Progenitor cell of endocrine pancreas (in vitro differentiated cells): ENCODE measurements around the gene BMP2K. TPM values are rescaled to one million over a fixed set of nuclear protein-coding genes. Genes with fewer than 3 reads are reported as not detected.

Experiments used
- DNase-seq: peaks from one replicate; pipeline ENCODE4 v3.0.0; 2021; ENCODE audit warnings: low spot score; ENCODE audit not compliant: unreplicated experiment
- H3K27ac Mint-ChIP-seq: 2 replicates; pipeline ENCODE4 v1.8.0; 2021; ENCODE audit warnings: mild to moderate bottlenecking, moderate library complexity, mixed read lengths
- H3K27me3 Mint-ChIP-seq: 2 replicates; pipeline ENCODE4 v1.8.0; 2021; ENCODE audit warnings: mixed read lengths
- H3K36me3 Mint-ChIP-seq: 2 replicates; pipeline ENCODE4 v1.8.0; 2022; ENCODE audit warnings: mixed read lengths; ENCODE audit not compliant: insufficient read depth
- H3K4me1 Mint-ChIP-seq: 2 replicates; pipeline ENCODE4 v1.8.0; 2021; ENCODE audit warnings: low read depth, mixed read lengths
- H3K4me3 Mint-ChIP-seq: 2 replicates; pipeline ENCODE4 v1.8.0; 2021; ENCODE audit warnings: low read depth, mild to moderate bottlenecking, moderate library complexity, mixed read lengths
- H3K9me3 Mint-ChIP-seq: 2 replicates; pipeline ENCODE4 v1.8.0; 2021; ENCODE audit warnings: low read depth, mixed read lengths
- CTCF ChIP-seq: fragments of 200-600 bp; sonication (generic); IDR thresholded peaks from one replicate; pipeline ENCODE4 v1.5.0; 2021; ENCODE audit warnings: antibody characterized with exemption, mild to moderate bottlenecking; ENCODE audit not compliant: unreplicated experiment
- total RNA-seq: library from RNA; stranded (reverse); gene quantifications from 2 replicates; pipeline ENCODE4 v1.2.1, GENCODE V29; 2021

BMP2K gene
- total RNA-seq, 1 donor from 2014 or later, result 32.5 TPM

- Mint-ChIP-seq H3K4me1 (no peaks in the 10 kb centered on the region), H3K36me3 (peaks cover 6% of the 10 kb centered on the region), H3K9me3 (no peaks in the 10 kb centered on the region), H3K27ac (no peak overlapping the region), H3K27me3 (no peaks in the 10 kb centered on the region), H3K4me3 (no peak overlapping the region)
- no peak for TF ChIP-seq CTCF
- no peak for DNase-seq
Measured at GRCh38 chr4:78922207-78922606, 146.1 kb downstream of the BMP2K start.

GRCh38 chr4:78923464-78924312 lies 147.5 kb downstream of the BMP2K start:
- Mint-ChIP-seq H3K27me3 (no peaks in the 10 kb centered on the region), H3K4me3 (no peak overlapping the region), H3K4me1 (no peaks in the 10 kb centered on the region), H3K9me3 (no peaks in the 10 kb centered on the region), H3K27ac (no peak overlapping the region), H3K36me3 (peaks cover 7% of the 10 kb centered on the region)
- DNase-seq, result no peak
- TF ChIP-seq CTCF, result peak; percentile 17

GRCh38 chr4:78926826-78927225 lies 150.7 kb downstream of the BMP2K start:
- Mint-ChIP-seq H3K27me3 (no peaks in the 10 kb centered on the region), H3K9me3 (peaks cover 3% of the 10 kb centered on the region), H3K4me1 (no peaks in the 10 kb centered on the region), H3K4me3 (no peak overlapping the region), H3K27ac (no peak overlapping the region), H3K36me3 (peaks cover 15% of the 10 kb centered on the region)
- TF ChIP-seq CTCF, result no peak
- DNase-seq, result no peak

GRCh38 chr4:78928835-78929234 lies 152.7 kb downstream of the BMP2K start:
- Mint-ChIP-seq H3K4me3 (no peak overlapping the region), H3K9me3 (peaks cover 3% of the 10 kb centered on the region), H3K27ac (peak overlapping the region; percentile 22), H3K36me3 (peaks cover 14% of the 10 kb centered on the region), H3K27me3 (no peaks in the 10 kb centered on the region), H3K4me1 (peaks cover 7% of the 10 kb centered on the region)
- no peak for TF ChIP-seq CTCF
- DNase-seq, result no peak

- H3K9me3 Mint-ChIP-seq, result peaks cover 3% of the 10 kb centered on the region
- H3K27me3 Mint-ChIP-seq, result no peaks in the 10 kb centered on the region
- H3K4me3 Mint-ChIP-seq, result no peak overlapping the region
- no peak for TF ChIP-seq CTCF
- peaks cover 13% of the 10 kb centered on the region for H3K4me1 Mint-ChIP-seq
- H3K36me3 Mint-ChIP-seq, result peaks cover 14% of the 10 kb centered on the region
- no peak overlapping the region for H3K27ac Mint-ChIP-seq
- no peak for DNase-seq
Measured at GRCh38 chr4:78930016-78930629, 154.0 kb downstream of the BMP2K start.
